ENCODE results near the gene CNTNAP2.

DNA sequence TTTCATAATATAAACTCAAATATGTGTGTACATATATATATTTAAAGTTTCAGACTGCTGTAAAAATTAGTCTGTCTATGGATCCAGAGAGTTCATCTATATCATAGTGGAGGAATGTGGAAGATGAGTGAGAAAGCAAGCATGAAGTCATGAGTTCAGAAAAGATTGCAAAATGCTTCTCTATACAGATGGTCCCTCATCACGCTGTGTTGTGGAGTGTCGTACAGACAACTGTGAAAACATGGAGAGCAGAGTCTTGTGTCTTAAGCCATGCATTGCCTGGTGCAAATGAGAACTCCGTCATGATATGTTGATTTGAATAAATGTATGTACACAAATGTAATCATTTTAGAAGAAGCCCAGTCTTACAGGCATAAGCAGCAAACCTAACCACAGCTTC lies 316.9 kb downstream of the CNTNAP2 start:
- TF ChIP-seq, protein P1, sequence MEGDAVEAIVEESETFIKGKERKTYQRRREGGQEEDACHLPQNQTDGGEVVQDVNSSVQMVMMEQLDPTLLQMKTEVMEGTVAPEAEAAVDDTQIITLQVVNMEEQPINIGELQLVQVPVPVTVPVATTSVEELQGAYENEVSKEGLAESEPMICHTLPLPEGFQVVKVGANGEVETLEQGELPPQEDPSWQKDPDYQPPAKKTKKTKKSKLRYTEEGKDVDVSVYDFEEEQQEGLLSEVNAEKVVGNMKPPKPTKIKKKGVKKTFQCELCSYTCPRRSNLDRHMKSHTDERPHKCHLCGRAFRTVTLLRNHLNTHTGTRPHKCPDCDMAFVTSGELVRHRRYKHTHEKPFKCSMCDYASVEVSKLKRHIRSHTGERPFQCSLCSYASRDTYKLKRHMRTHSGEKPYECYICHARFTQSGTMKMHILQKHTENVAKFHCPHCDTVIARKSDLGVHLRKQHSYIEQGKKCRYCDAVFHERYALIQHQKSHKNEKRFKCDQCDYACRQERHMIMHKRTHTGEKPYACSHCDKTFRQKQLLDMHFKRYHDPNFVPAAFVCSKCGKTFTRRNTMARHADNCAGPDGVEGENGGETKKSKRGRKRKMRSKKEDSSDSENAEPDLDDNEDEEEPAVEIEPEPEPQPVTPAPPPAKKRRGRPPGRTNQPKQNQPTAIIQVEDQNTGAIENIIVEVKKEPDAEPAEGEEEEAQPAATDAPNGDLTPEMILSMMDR (IDR thresholded peaks at IDR 0.05), result no peak
- no peak for TF ChIP-seq POLR2A (IDR thresholded peaks at IDR 0.05)

Data from heart left ventricle (tissue), 13 donors.